K562 (cell line): ENCODE results near the gene CARMIL3. TPM values are rescaled to one million over a fixed set of nuclear protein-coding genes. Genes with fewer than 3 reads are reported as not detected.

Source experiments
- ATAC-seq: fragments of 200-7000 bp; cut with Tn5 transposase; 3 replicates; pipeline ENCODE4 v1.9.1; 2020; ENCODE audit warnings: moderate library complexity
- BruUV-seq: library from RNA; stranded (reverse); fragments of 400-500 nt; replicated peaks from 2 replicates; lab custom pipeline; 2021; lab: Mats Ljungman, UMichigan
- CTCF ChIA-PET: fragments of 300-600 bp; formaldehyde crosslinking; extraction: SDS; loops from one replicate; lab custom pipeline; 2021; ENCODE audit warnings: low intra/inter-chr PET ratio; lab: Yijun Ruan, JAX
- POLR2A ChIA-PET: fragments of 300-600, 350-650 bp; sonication (Branson Sonifier 250); formaldehyde crosslinking; extraction: SDS; loops from one replicate; lab custom pipeline; 2021; ENCODE audit warnings: antibody characterized with exemption, inconsistent platforms; lab: Yijun Ruan, JAX
- DNase-seq, 4 experiments: peaks; one replicate each; pipeline versions ENCODE4 v3.0.0 to v3.0.0-alpha.2; 2011 to 2018; ENCODE audit warnings: low spot score in 3 of 4, mixed read lengths in 3 of 4; ENCODE audit errors: extremely low read depth in 1 of 4
- FAIRE-seq: peaks from 2 replicates; lab custom pipeline; 2011; peaks lifted over from hg19 to GRCh38; lab: Jason Lieb, UNC
- H2AFZ ChIP-seq: 2 replicates; pipeline ENCODE4 v1.6.0; 2011; ENCODE audit warnings: low read depth, low read length, control low read depth, inconsistent platforms
- H3K27ac ChIP-seq: fragments of 200-600 bp; 3 replicates; pipeline ENCODE4 v1.8.0; 2011; ENCODE audit warnings: low read depth, mild to moderate bottlenecking, control low read depth, inconsistent platforms, low read length, moderate library complexity, mixed read lengths; ENCODE audit errors: extremely low read depth
- H3K27me3 ChIP-seq, 2 experiments: fragments of 300-600 bp in 1 of 2; 2 replicates in 1 of 2; 3 replicates in 1 of 2; pipeline versions ENCODE4 v1.6.0 to v1.8.0; 2011; ENCODE audit warnings: inconsistent platforms in 2 of 2, low read length in 2 of 2, mild to moderate bottlenecking in 1 of 2, mixed read lengths in 1 of 2, moderate library complexity in 1 of 2; ENCODE audit not compliant: control insufficient read depth in 2 of 2, insufficient read depth in 2 of 2
- H3K36me3 ChIP-seq: fragments of 300-600 bp; 3 replicates; pipeline ENCODE4 v1.8.0; 2011; ENCODE audit warnings: mild to moderate bottlenecking, low read length, inconsistent platforms; ENCODE audit not compliant: control insufficient read depth, insufficient read depth
- H3K4me1 ChIP-seq, 2 experiments: fragments of 200-600 bp in 1 of 2; replicated peaks in 1 of 2; 2 replicates in 1 of 2; 3 replicates in 1 of 2; pipeline versions ENCODE4 v1.5.1 to v1.8.0; 2011; ENCODE audit warnings: inconsistent platforms in 2 of 2, low read length in 2 of 2, mild to moderate bottlenecking in 1 of 2, mixed read lengths in 1 of 2, moderate library complexity in 1 of 2; ENCODE audit not compliant: control insufficient read depth in 2 of 2, insufficient read depth in 2 of 2
- H3K4me2 ChIP-seq: 2 replicates; pipeline ENCODE4 v1.6.1; 2011; ENCODE audit warnings: low read length, control low read depth, inconsistent platforms, mixed read lengths; ENCODE audit not compliant: insufficient read depth
- H3K4me3 ChIP-seq: fragments of 200-600 bp; sonication (generic), shearing (Covaris generic); 2 replicates; pipeline ENCODE4 v1.5.1; 2016; ENCODE audit warnings: control low read depth, inconsistent platforms
- H3K79me2 ChIP-seq: fragments of 200-600 bp; 3 replicates; pipeline ENCODE4 v1.8.0; 2011; ENCODE audit warnings: low read length, inconsistent platforms; ENCODE audit not compliant: control insufficient read depth, insufficient read depth
- H3K9ac ChIP-seq, 2 experiments: 2 replicates each; pipeline versions ENCODE4 v1.6.0 to v1.6.1; 2011; ENCODE audit warnings: low read depth in 2 of 2, low read length in 2 of 2, control low read depth in 1 of 2, inconsistent platforms in 1 of 2, mild to moderate bottlenecking in 1 of 2, mixed read lengths in 1 of 2; ENCODE audit not compliant: insufficient read depth in 1 of 2
- H3K9me1 ChIP-seq: one replicate; pipeline ENCODE4 v1.6.0; 2011; ENCODE audit warnings: inconsistent platforms, mild to moderate bottlenecking, low read length, moderate library complexity; ENCODE audit not compliant: control insufficient read depth, insufficient read depth
- H3K9me3 ChIP-seq: replicated peaks from 2 replicates; pipeline ENCODE4 v1.5.1; 2011; ENCODE audit warnings: low read depth, low read length, inconsistent platforms; ENCODE audit not compliant: control insufficient read depth, insufficient read depth
- H4K20me1 ChIP-seq: replicated peaks from 2 replicates; pipeline ENCODE4 v1.6.1; 2011; ENCODE audit warnings: low read length, inconsistent platforms, mixed read lengths; ENCODE audit not compliant: control insufficient read depth, insufficient read depth
- ARID4B ChIP-seq: sonication (generic); formaldehyde crosslinking; IDR thresholded peaks from 2 replicates; pipeline ENCODE4 v1.8.0; 2022; ENCODE audit warnings: mild to moderate bottlenecking, missing genetic modification reagents
- ETV5 ChIP-seq: sonication (generic); formaldehyde crosslinking; IDR thresholded peaks from 2 replicates; pipeline ENCODE4 v1.4.0; 2020; ENCODE audit warnings: low read depth, mild to moderate bottlenecking, missing genetic modification reagents
- ILF3 ChIP-seq: fragments of 450-650 bp; IDR thresholded peaks from 2 replicates; pipeline ENCODE4 v1.6.1; 2018; ENCODE audit warnings: antibody characterized with exemption, mild to moderate bottlenecking, moderate library complexity, borderline replicate concordance
- RBFOX2 ChIP-seq: fragments of 200-400 bp; formaldehyde crosslinking; IDR thresholded peaks from 2 replicates; pipeline ENCODE4 v1.6.1; 2017; ENCODE audit warnings: low read depth, mild to moderate bottlenecking, low read length, moderate library complexity
- SAP30 ChIP-seq: fragments of 200-600 bp; sonication (generic); IDR thresholded peaks from 2 replicates; pipeline ENCODE4 v1.6.1; 2012; ENCODE audit warnings: borderline replicate concordance, low read depth, mild to moderate bottlenecking, moderate library complexity, low read length, control low read depth, inconsistent platforms; ENCODE audit not compliant: insufficient read depth, poor library complexity, severe bottlenecking
- SNIP1 ChIP-seq: fragments of 450-650 bp; IDR thresholded peaks from 2 replicates; pipeline ENCODE4 v1.7.1; 2017; ENCODE audit warnings: low read depth, mild to moderate bottlenecking
- ZNF830 ChIP-seq: fragments of 250-450 bp; sonication (Bioruptor Pico); IDR thresholded peaks from 2 replicates; pipeline ENCODE4 v1.5.0; 2021; ENCODE audit warnings: mild to moderate bottlenecking
- WGBS: fragments of 100-300 bp; shearing (Covaris generic); methylation state at CpG from one replicate; pipeline ENCODE4 v1.1.6; 2016; ENCODE audit warnings: low coverage, mixed read lengths; ENCODE audit not compliant: insufficient coverage; ENCODE audit errors: missing lambda C conversion rate; 5-methylcytosine and 5-hydroxymethylcytosine counted together
- in situ Hi-C: fragments of 300-500 bp; cut with MboI; formaldehyde crosslinking; loops from 4 replicates; pipeline ENCODE4 v1.15.0; 2018; ENCODE audit warnings: inconsistent platforms, mixed read lengths
- intact Hi-C: fragments of 100-400 bp; cut with micrococcal nuclease; formaldehyde crosslinking; loops from 2 replicates; pipeline ENCODE4 v1.14.2; 2022
- polyA plus RNA-seq, 8 experiments: library from polyadenylated mRNA; depleted of rRNA in 4 of 8; stranded (reverse) in 5 of 8; unstranded in 3 of 8; fragments of >200 nt; fragmentation: Nextera tagmentation in 2 of 8; fragmentation: Illumina TruSeq in 1 of 8; extraction: Ambion mirVana in 2 of 8; extraction: Trizol in 1 of 8; gene quantifications; 2 replicates each; pipeline versions ENCODE4 v1.2.1 to v1.2.3, GENCODE V29; 2011 to 2014; ENCODE audit warnings: inconsistent platforms in 1 of 8, missing spikeins in 1 of 8
- total RNA-seq, 7 experiments: library from RNA; depleted of rRNA in 6 of 7; stranded (reverse); fragments of >200 nt in 6 of 7; fragmentation: Illumina TruSeq in 2 of 7; extraction: Trizol in 2 of 7; gene quantifications; 2 replicates each; pipeline versions ENCODE4 v1.2.1 to v1.2.3, GENCODE V29; 2011 to 2021; ENCODE audit warnings: low replicate concordance in 1 of 7
- TF ChIP-seq, protein P1 (sequence below), 2 experiments: fragments of 200-800 bp in 1 of 2; sonication (Bioruptor generic) in 1 of 2; sonication (generic) in 1 of 2; formaldehyde crosslinking in 1 of 2; IDR thresholded peaks in 1 of 2; conservative IDR thresholded peaks in 1 of 2; 2 replicates each; pipeline versions ENCODE4 v1.5.0 to v1.6.1; 2016 to 2020; ENCODE audit warnings: missing compliant biosample characterization in 1 of 2, missing genetic modification characterization in 1 of 2, missing genetic modification reagents in 1 of 2
- TF ChIP-seq, protein P2 (sequence below): sonication (generic); formaldehyde crosslinking; IDR thresholded peaks from 2 replicates; pipeline ENCODE4 v1.8.0; 2022; ENCODE audit warnings: missing genetic modification reagents, mild to moderate bottlenecking, borderline replicate concordance

CARMIL3 gene
- total and polyA plus RNA-seq, 9 of the 15 experiments (the other 6 are each of a cell fraction or from before 2014, with no cell fraction given) = 0.01 to 0.11 (median 0.05) TPM; not detected in 5

DNA sequence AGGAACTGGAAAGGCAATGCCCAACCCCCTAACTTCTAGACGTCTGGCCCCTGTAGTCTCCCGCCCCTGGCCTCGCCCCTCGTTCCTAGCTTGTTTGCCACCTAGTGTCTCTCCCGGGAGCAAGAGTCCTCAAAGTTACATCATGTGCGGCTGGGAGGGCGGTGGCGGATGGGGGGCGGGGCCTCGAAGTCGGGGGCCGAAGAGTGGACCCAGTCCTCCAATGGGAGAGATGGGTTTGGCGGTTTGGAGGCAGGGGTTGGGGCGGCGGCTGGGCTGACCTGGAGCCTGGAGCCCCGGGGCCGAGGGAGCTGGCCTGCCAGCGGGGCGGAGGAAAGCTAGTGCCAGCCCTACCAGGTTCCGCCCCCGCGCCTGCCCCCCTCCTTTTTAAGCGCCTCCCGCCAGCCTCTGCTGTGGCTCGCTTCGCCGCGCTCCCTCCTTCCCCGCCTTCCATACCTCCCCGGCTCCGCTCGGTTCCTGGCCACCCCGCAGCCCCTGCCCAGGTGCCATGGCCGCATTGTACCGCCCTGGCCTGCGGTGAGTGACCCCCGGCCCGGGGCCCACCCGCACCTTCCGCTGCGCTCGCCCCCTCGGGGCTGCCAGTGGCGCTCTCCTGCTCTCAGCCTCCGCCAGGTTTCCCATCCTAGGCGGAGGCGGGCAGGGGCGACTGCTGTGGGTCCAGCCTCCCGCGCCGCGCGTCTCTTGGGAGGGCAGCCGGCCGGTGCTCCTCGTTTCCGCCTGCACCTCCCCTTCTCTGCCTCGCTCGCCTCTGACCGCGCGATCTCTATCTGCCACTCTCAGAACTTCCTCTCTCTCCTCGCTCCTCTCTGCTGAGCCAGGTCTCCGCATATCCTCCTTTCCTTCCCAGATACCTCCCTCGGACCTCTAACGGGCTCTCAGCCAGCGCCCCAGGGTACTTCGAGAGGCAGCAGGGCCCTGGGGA lies 42.4 kb downstream of the CARMIL3 start, which contains the start of gene PCK2 (continued):
- no peak for TF ChIP-seq SNIP1

- ATAC-seq (0 out of 3 replicates have a peak, but pooled peaks have one; percentile 0), DNase-seq (peak in 1 of 4 experiments; percentile 12), FAIRE-seq (peak; percentile 11)
- 0 out of 2 replicates have a peak, but pooled peaks cover 2% of the 10 kb centered on the region for H4K20me1 ChIP-seq
- 0% methylated on average over 8 of the region's 14 CpGs for WGBS
- H3K9ac ChIP-seq = peak overlapping the region; percentile 96 to 100
- no peaks in the 10 kb centered on the region for H3K27me3 ChIP-seq
- in situ Hi-C loops (loop anchor here (5.0 kb wide), 1 partner anchor 38 kb away; no protein-coding TSS in a partner anchor), intact Hi-C loops (loop anchor here (2.0 to 10.0 kb wide), 3 partner anchors 20 to 80 kb away; partner anchors contain the start of genes DCAF11, EMC9, NRL and PSME2)
- H3K4me2 ChIP-seq = peak overlapping the region; percentile 95
- peak overlapping the region; percentile 77 for H2AFZ ChIP-seq
- H3K36me3 ChIP-seq = peaks cover 32% of the 10 kb centered on the region; the same call in 2 of the 3 replicates
- BruUV-seq = TSS peak; percentile 77
- ChIA-PET CTCF (no interaction called here), POLR2A (interaction anchor here (0.8 to 5.8 kb wide), 12 partner anchors 8 to 384 kb away, joined by 3 to 40 read pairs (median 5); partner anchors contain the start of genes EMC9, PSME1, TINF2 and TM9SF1)
- no peaks in the 10 kb centered on the region for H3K9me3 ChIP-seq
- H3K27ac ChIP-seq = peak overlapping the region; percentile 98
- H3K4me1 ChIP-seq = peaks cover 20 to 22% of the 10 kb centered on the region in 2 experiments; a peak in 4 of 5 replicates
- peaks cover 29% of the 10 kb centered on the region for H3K79me2 ChIP-seq
- no peaks in the 10 kb centered on the region for H3K9me1 ChIP-seq
- peak overlapping the region; percentile 99 for H3K4me3 ChIP-seq
- TF ChIP-seq ETV5 (no peak), RBFOX2 (peak; percentile 31), ILF3 (0 out of 2 replicates have a peak, but pooled peaks have one; percentile 23), ARID4B (0 out of 2 replicates have a peak, but pooled peaks have one; percentile 14), SAP30 (peak; percentile 1), ZNF830 (CRISPR knock-in tag) (no peak)
- TF ChIP-seq, protein P1, sequence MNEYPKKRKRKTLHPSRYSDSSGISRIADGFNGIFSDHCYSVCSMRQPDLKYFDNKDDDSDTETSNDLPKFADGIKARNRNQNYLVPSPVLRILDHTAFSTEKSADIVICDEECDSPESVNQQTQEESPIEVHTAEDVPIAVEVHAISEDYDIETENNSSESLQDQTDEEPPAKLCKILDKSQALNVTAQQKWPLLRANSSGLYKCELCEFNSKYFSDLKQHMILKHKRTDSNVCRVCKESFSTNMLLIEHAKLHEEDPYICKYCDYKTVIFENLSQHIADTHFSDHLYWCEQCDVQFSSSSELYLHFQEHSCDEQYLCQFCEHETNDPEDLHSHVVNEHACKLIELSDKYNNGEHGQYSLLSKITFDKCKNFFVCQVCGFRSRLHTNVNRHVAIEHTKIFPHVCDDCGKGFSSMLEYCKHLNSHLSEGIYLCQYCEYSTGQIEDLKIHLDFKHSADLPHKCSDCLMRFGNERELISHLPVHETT (CRISPR knock-in tag; conservative IDR thresholded peaks at IDR 0.05 in 1 of 2, IDR thresholded peaks at IDR 0.05 in 1 of 2) = 0 out of 4 replicates have a peak, but pooled peaks of 1 of the 2 experiments have one; percentile 1
- TF ChIP-seq, protein P2, sequence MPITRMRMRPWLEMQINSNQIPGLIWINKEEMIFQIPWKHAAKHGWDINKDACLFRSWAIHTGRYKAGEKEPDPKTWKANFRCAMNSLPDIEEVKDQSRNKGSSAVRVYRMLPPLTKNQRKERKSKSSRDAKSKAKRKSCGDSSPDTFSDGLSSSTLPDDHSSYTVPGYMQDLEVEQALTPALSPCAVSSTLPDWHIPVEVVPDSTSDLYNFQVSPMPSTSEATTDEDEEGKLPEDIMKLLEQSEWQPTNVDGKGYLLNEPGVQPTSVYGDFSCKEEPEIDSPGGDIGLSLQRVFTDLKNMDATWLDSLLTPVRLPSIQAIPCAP (CRISPR knock-in tag) = no peak
These were observed 43.0 kb downstream of the CARMIL3 start for GRCh38 chr14:24094841-24095270.
